Measurements from ENCODE around the gene APBB1. TPM values are rescaled to one million over a fixed set of nuclear protein-coding genes. Genes with fewer than 3 reads are reported as not detected.

APBB1 gene
- total and polyA plus RNA-seq, 2 of the 4 experiments (the other 2 are of a cell fraction), result 39.4 to 44.1 TPM

DNA sequence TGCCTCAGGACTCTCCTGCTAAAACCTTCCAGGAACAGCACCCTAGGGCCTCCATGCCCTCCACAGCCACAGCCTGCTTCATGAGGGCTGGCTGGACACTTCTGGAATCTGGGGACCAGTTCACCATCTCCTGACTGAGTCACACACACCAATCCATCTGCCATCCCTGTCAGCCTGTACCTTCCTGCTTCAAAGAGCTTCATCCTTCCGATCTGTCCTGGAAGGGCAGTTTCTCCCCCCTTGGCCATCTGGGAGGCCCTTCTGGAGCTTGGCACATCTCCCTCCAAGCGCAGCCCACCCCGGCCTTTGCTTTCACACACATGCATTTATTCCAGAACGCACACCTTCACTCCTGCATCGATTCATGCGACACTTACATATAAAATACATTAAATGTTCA is 13.0 kb downstream of the APBB1 start:
- H3K9me1 ChIP-seq (ENCODE audit: insufficient read depth, low read length), result peaks cover 27% of the 10 kb centered on the region
- peaks cover 8% of the 10 kb centered on the region for H3K4me1 ChIP-seq (ENCODE audit: control insufficient read depth, insufficient read depth, low read length)
- H4K91ac ChIP-seq (ENCODE audit: insufficient read depth, low read depth, low read length), result no peak overlapping the region
- no peak overlapping the region for H3K4me3 ChIP-seq (ENCODE audit: insufficient read depth, low read depth, low read length)
- no peak overlapping the region for H2BK5ac ChIP-seq (ENCODE audit: low read depth, low read length, poor library complexity, severe bottlenecking)
- H3K27ac ChIP-seq (ENCODE audit: insufficient read depth, low read length), result no peak overlapping the region
- H4K5ac ChIP-seq (ENCODE audit: low read depth, low read length), result no peak overlapping the region
- 93 to 100% methylated on average over 1 to 6 of the region's 6 CpGs for WGBS, 2 experiments (ENCODE audit: extremely low coverage in 2 of 2, insufficient read length in 1 of 2)
- H3K56ac ChIP-seq (ENCODE audit: extremely low read depth, insufficient read depth, low read length), result no peak overlapping the region
- H3K36me3 ChIP-seq (ENCODE audit: control insufficient read depth, insufficient read depth, low read length), result peaks cover 25% of the 10 kb centered on the region
- H3K14ac ChIP-seq (replicated peaks; ENCODE audit: low read depth, low read length), result no peak overlapping the region
- BruUV-seq (replicated peaks), result no TSS peak
- no peak overlapping the region for H2AFZ ChIP-seq (replicated peaks; ENCODE audit: low read length, poor library complexity)
- no peak overlapping the region for H2BK120ac ChIP-seq (ENCODE audit: low read depth, low read length)
- H3K79me1 ChIP-seq (ENCODE audit: low read depth in 1 of 2, low read length in 2 of 2), result peaks cover 4 to 21% of the 10 kb centered on the region in 2 experiments
- no peak overlapping the region for H3K23ac ChIP-seq (ENCODE audit: low read depth, low read length)
- H2AK5ac ChIP-seq (ENCODE audit: low read depth, low read length), result no peak overlapping the region
- CTCF ChIA-PET, result interaction anchor here (0.6 kb wide), 1 partner anchor 1442 kb away, joined by 3 read pairs; no protein-coding TSS in a partner anchor
- no peak overlapping the region for H2BK15ac ChIP-seq (ENCODE audit: low read depth, low read length)
- ATAC-seq (ENCODE audit: low read depth) (no peak), DNase-seq (no peak)
- H3K18ac ChIP-seq (ENCODE audit: low read depth, low read length), result no peak overlapping the region
- no peak overlapping the region for H2AK9ac ChIP-seq (replicated peaks; ENCODE audit: low read depth, low read length, poor library complexity)
- no peak overlapping the region for H3K4me2 ChIP-seq (ENCODE audit: low read depth, low read length)
- no peak overlapping the region for H3K4ac ChIP-seq (ENCODE audit: low read depth, low read length)
- no peaks in the 10 kb centered on the region for H3K9me3 ChIP-seq (ENCODE audit: control insufficient read depth, insufficient read depth, low read length)
- no peaks in the 10 kb centered on the region for H3K27me3 ChIP-seq (ENCODE audit: control insufficient read depth, insufficient read depth, low read length)
- in situ Hi-C loops (cut with MboI; ENCODE audit: low sequenced_read_pairs), result no loop called here
- no peak overlapping the region for H4K8ac ChIP-seq (ENCODE audit: low read depth in 2 of 2, low read length in 2 of 2)
- POLR2A ChIA-PET (ENCODE audit: unreplicated experiment), result no interaction called here
- no peak overlapping the region for H2BK20ac ChIP-seq (ENCODE audit: low read depth, low read length)
- no peak overlapping the region for H3K9ac ChIP-seq (ENCODE audit: low read depth, low read length)
- intact Hi-C loops (cut with micrococcal nuclease), result no loop called here
- peaks cover 8% of the 10 kb centered on the region for H4K20me1 ChIP-seq (ENCODE audit: insufficient read depth, low read length)
- TF ChIP-seq POLR2A (IDR thresholded peaks at IDR 0.05; ENCODE audit: low read depth, low read length) (no peak), RAD21 (IDR thresholded peaks at IDR 0.05; ENCODE audit: low read length) (no peak), SMC3 (IDR thresholded peaks at IDR 0.05; ENCODE audit: low read depth, low read length) (no peak), CEBPB (IDR thresholded peaks at IDR 0.05; ENCODE audit: low read depth, low read length) (no peak), FOS (IDR thresholded peaks at IDR 0.05; ENCODE audit: low read depth, low read length) (no peak), MAZ (IDR thresholded peaks at IDR 0.05; ENCODE audit: borderline replicate concordance, low read depth, low read length) (no peak), RCOR1 (IDR thresholded peaks at IDR 0.05; ENCODE audit: insufficient replicate concordance, low read length) (no peak)
- TF ChIP-seq, protein P1, sequence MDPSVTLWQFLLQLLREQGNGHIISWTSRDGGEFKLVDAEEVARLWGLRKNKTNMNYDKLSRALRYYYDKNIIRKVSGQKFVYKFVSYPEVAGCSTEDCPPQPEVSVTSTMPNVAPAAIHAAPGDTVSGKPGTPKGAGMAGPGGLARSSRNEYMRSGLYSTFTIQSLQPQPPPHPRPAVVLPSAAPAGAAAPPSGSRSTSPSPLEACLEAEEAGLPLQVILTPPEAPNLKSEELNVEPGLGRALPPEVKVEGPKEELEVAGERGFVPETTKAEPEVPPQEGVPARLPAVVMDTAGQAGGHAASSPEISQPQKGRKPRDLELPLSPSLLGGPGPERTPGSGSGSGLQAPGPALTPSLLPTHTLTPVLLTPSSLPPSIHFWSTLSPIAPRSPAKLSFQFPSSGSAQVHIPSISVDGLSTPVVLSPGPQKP (IDR thresholded peaks at IDR 0.05; ENCODE audit: borderline replicate concordance, low read depth, low read length), result no peak
- TF ChIP-seq, protein P2, sequence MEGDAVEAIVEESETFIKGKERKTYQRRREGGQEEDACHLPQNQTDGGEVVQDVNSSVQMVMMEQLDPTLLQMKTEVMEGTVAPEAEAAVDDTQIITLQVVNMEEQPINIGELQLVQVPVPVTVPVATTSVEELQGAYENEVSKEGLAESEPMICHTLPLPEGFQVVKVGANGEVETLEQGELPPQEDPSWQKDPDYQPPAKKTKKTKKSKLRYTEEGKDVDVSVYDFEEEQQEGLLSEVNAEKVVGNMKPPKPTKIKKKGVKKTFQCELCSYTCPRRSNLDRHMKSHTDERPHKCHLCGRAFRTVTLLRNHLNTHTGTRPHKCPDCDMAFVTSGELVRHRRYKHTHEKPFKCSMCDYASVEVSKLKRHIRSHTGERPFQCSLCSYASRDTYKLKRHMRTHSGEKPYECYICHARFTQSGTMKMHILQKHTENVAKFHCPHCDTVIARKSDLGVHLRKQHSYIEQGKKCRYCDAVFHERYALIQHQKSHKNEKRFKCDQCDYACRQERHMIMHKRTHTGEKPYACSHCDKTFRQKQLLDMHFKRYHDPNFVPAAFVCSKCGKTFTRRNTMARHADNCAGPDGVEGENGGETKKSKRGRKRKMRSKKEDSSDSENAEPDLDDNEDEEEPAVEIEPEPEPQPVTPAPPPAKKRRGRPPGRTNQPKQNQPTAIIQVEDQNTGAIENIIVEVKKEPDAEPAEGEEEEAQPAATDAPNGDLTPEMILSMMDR (conservative IDR thresholded peaks at IDR 0.05; ENCODE audit: low read depth, low read length), result no peak
- dilution Hi-C loops (cut with HindIII; ENCODE audit: low sequenced_read_pairs, unreplicated experiment), result no loop called here
